Kidney glomerular epithelial cell (primary cell): Measurements from ENCODE around the gene SPOUT1.

Source experiments
- DNase-seq: peaks from one replicate; lab custom pipeline; 2025; lab: John Stamatoyannopoulos, UW

The SPOUT1 gene

GRCh38 chr9:128771745-128772519 is 57.7 kb downstream of the SPOUT1 start, which contains the start of gene ZER1:
TSS of gene ZER1 (minus strand) at chr9:128771927. CDS start at chr9:128755565, 16,362 bp downstream.
- DNase-seq, result peak; percentile 58

GRCh38 chr9:128771094-128771721 is 58.4 kb downstream of the SPOUT1 start:
- DNase-seq, result no peak

- no peak for DNase-seq
Measured at GRCh38 chr9:128770286-128771030, 59.1 kb downstream of the SPOUT1 start.
